Measurements from ENCODE around the gene DEFB131B.

DEFB131B gene

DNA sequence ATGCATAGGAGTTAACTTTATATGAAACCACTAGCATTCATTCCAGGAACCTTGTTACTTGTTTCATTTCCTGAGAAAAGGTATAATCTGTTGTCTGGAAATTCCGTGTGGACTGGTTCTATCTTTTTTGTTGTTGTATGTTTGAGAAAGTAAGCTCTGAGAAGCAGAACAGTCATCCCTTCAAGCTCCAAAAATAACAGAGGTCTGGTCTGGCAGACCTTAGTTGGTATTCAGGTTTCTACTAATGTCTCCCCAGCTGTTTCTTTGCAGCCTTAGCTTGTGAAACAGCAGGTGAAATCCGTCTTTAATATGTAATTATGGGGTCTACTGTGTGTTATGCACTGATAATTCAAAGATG, 53.0 kb downstream of the DEFB131B start:
- H3K36me3 ChIP-seq (ENCODE audit: control insufficient read depth in 2 of 2, insufficient read depth in 2 of 2, low read length in 2 of 2): no peaks in the 10 kb centered on the region
- H3K9ac ChIP-seq (ENCODE audit: low read length in 2 of 2): no peak overlapping the region
- peaks cover 22% of the 10 kb centered on the region for H3K4me1 ChIP-seq (ENCODE audit: control insufficient read depth, insufficient read depth, low read length)
- H3K27ac ChIP-seq (ENCODE audit: low read length): no peak overlapping the region
- no peaks in the 10 kb centered on the region for H3K9me3 ChIP-seq (ENCODE audit: control insufficient read depth in 2 of 2, low read length in 2 of 2)
- H3K4me3 ChIP-seq (ENCODE audit: low read length in 2 of 2): no peak overlapping the region
- no peaks in the 10 kb centered on the region for H3K27me3 ChIP-seq (ENCODE audit: control insufficient read depth in 1 of 2, insufficient read depth in 2 of 2, low read length in 2 of 2)

DNA sequence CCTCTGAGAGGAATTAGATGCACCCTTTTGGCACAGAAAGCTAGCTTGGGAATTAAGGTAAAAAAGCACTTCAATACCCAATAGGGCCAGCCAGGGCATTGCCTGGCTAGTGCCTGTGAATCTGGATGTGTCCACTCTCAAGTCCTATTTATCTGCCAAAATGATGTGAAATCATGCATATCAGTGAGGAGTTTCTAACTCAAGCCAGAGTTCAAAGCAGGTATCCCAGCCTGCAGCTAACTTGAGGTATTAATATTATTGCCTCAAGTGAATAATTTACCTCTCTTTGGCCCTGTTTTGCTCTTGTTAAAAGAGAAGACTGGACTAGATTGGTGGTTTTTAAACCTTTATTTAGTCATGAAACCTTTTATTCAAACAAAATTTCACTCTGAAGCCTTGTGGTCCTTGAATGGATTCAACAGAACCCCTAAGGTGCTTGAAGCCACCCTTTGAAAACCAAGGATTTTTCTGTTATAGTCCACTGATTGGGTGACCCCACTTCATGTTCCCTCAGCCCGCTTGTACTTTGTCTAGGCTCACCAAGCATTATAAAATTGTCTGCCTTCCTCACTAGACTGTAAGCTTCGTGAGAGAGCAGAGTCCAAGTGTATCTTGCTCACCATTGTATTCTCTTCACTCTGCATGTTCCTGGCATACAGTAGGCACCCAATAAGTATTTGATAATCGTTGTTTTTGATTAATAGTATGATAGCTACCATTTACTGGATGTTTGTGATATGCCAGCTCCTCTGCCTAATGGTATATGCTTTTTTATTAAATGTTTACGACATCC, 55.1 kb downstream of the DEFB131B start:
- no peak overlapping the region for H3K9ac ChIP-seq (ENCODE audit: low read length in 2 of 2)
- H3K27ac ChIP-seq (ENCODE audit: low read length): no peak overlapping the region
- no peaks in the 10 kb centered on the region for H3K36me3 ChIP-seq (ENCODE audit: control insufficient read depth in 2 of 2, insufficient read depth in 2 of 2, low read length in 2 of 2)
- H3K9me3 ChIP-seq (ENCODE audit: control insufficient read depth in 2 of 2, low read length in 2 of 2): no peaks in the 10 kb centered on the region
- H3K4me1 ChIP-seq (ENCODE audit: control insufficient read depth, insufficient read depth, low read length): peaks cover 20% of the 10 kb centered on the region
- H3K27me3 ChIP-seq (ENCODE audit: control insufficient read depth in 1 of 2, insufficient read depth in 2 of 2, low read length in 2 of 2): no peaks in the 10 kb centered on the region
- no peak overlapping the region for H3K4me3 ChIP-seq (ENCODE audit: low read length in 2 of 2)

Data from stomach smooth muscle (tissue), 2 donors.